ENCODE data around the gene COL13A1.

Gene COL13A1

GRCh38 chr10:69888882-69889584 is 87.3 kb downstream of the COL13A1 start:
- no peak for DNase-seq (ENCODE audit: low read depth)

- no peak for DNase-seq (ENCODE audit: low read depth)
Measured at GRCh38 chr10:69890065-69890847, 88.5 kb downstream of the COL13A1 start.

GRCh38 chr10:69891057-69891617 is 89.4 kb downstream of the COL13A1 start:
- DNase-seq (ENCODE audit: low read depth), result no peak

GRCh38 chr10:69892406-69892805 is 90.7 kb downstream of the COL13A1 start:
- no peak for DNase-seq (ENCODE audit: low read depth)

- no peak for DNase-seq (ENCODE audit: low read depth)
Measured at GRCh38 chr10:69892816-69893215, 91.1 kb downstream of the COL13A1 start.

- no peak for DNase-seq (ENCODE audit: low read depth)
Measured at GRCh38 chr10:69893271-69893900, 91.7 kb downstream of the COL13A1 start.

GRCh38 chr10:69894156-69894555 is 92.5 kb downstream of the COL13A1 start:
- DNase-seq (ENCODE audit: low read depth), result no peak

- DNase-seq (ENCODE audit: low read depth), result no peak
Measured at GRCh38 chr10:69895759-69896158, 94.1 kb downstream of the COL13A1 start.

- DNase-seq (ENCODE audit: low read depth), result no peak
Measured at GRCh38 chr10:69896606-69897231, 95.0 kb downstream of the COL13A1 start.

- no peak for DNase-seq (ENCODE audit: low read depth)
Measured at GRCh38 chr10:69897432-69897831, 95.7 kb downstream of the COL13A1 start.

- DNase-seq (ENCODE audit: low read depth), result no peak
Measured at GRCh38 chr10:69897999-69898398, 96.3 kb downstream of the COL13A1 start.

GRCh38 chr10:69898524-69898923 is 96.8 kb downstream of the COL13A1 start:
- DNase-seq (ENCODE audit: low read depth), result no peak

GRCh38 chr10:69898941-69899340 is 97.2 kb downstream of the COL13A1 start:
- no peak for DNase-seq (ENCODE audit: low read depth)

- no peak for DNase-seq (ENCODE audit: low read depth)
Measured at GRCh38 chr10:69899727-69900595, 98.3 kb downstream of the COL13A1 start.

GRCh38 chr10:69901022-69901421 is 99.3 kb downstream of the COL13A1 start:
- no peak for DNase-seq (ENCODE audit: low read depth)

GRCh38 chr10:69901628-69902505 is 100.2 kb downstream of the COL13A1 start:
- no peak for DNase-seq (ENCODE audit: low read depth)

GRCh38 chr10:69902835-69903535 is 101.3 kb downstream of the COL13A1 start:
- no peak for DNase-seq (ENCODE audit: low read depth)

- no peak for DNase-seq (ENCODE audit: low read depth)
Measured at GRCh38 chr10:69904533-69904932, 102.8 kb downstream of the COL13A1 start.

GRCh38 chr10:69906425-69906824 is 104.7 kb downstream of the COL13A1 start:
- DNase-seq (ENCODE audit: low read depth), result no peak

GRCh38 chr10:69907517-69907916 is 105.8 kb downstream of the COL13A1 start:
- DNase-seq (ENCODE audit: low read depth), result no peak
